GM19099 (cell line): ENCODE measurements around the gene MDM4.

Experiments used
- POLR2A ChIP-seq: IDR thresholded peaks from 3 replicates; pipeline ENCODE4 v1.6.1; 2011; ENCODE audit warnings: low read depth; ENCODE audit not compliant: insufficient read length; ENCODE audit errors: extremely low read depth

The MDM4 gene, protein sequence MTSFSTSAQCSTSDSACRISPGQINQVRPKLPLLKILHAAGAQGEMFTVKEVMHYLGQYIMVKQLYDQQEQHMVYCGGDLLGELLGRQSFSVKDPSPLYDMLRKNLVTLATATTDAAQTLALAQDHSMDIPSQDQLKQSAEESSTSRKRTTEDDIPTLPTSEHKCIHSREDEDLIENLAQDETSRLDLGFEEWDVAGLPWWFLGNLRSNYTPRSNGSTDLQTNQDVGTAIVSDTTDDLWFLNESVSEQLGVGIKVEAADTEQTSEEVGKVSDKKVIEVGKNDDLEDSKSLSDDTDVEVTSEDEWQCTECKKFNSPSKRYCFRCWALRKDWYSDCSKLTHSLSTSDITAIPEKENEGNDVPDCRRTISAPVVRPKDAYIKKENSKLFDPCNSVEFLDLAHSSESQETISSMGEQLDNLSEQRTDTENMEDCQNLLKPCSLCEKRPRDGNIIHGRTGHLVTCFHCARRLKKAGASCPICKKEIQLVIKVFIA

GRCh38 chr1:204516180-204516879, at the start of gene MDM4:
Gene MDM4 (plus strand): TSS chr1:204516406. CDS start chr1:204525519, 9,113 bp downstream.
- TF ChIP-seq POLR2A: peak; percentile 55

GRCh38 chr1:204466416-204467405, 49.5 kb upstream of the MDM4 start:
- no peak for TF ChIP-seq POLR2A

GRCh38 chr1:204468206-204468605, 48.0 kb upstream of the MDM4 start:
- no peak for TF ChIP-seq POLR2A

- TF ChIP-seq POLR2A: no peak
Observed at GRCh38 chr1:204468766-204469302, 47.4 kb upstream of the MDM4 start.

- TF ChIP-seq POLR2A: no peak
Observed at GRCh38 chr1:204469304-204469703, 46.9 kb upstream of the MDM4 start.

GRCh38 chr1:204471687-204472086, 44.5 kb upstream of the MDM4 start:
- no peak for TF ChIP-seq POLR2A

DNA sequence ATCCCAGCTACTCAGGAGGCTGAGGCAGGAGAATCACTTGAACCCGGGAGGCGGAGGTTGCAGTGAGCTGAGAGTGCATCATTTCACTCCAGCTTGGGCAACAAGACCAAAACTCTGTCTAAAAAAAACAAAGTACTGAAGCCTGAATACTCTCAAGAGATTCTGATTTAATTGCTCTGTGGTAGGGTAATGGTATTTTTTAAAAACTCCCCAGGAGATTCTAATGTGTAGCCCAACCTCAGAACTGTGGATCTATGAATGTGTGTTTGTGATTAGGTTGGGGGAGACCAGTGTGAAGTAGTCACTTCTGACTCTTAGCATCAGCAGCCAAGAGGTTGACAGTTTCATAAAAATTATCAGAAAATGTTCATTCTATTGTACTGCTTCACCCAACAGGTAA, 43.5 kb upstream of the MDM4 start:
- TF ChIP-seq POLR2A: no peak

GRCh38 chr1:204473400-204473965, 42.7 kb upstream of the MDM4 start:
- no peak for TF ChIP-seq POLR2A

- TF ChIP-seq POLR2A: no peak
Observed at GRCh38 chr1:204475656-204476432, 40.4 kb upstream of the MDM4 start.

DNA sequence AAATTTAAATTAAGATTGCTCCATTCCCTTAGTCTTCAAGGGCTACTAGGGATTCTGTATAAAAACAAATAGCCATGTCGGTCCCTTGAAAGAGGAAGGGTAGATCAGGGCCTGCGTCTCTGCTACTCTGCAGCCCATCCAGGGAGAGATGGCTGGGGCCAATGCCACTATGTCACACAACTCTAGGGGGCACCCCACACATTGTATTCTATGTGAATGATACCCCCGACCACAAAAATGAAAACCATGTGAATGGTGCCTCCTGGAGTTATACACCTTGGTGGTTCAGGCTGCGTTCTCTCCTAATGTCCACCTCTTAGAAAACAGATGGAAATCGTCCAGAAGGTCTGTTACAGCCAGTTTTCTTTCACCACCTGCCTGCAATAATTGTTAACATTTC, 39.6 kb upstream of the MDM4 start:
- no peak for TF ChIP-seq POLR2A

DNA sequence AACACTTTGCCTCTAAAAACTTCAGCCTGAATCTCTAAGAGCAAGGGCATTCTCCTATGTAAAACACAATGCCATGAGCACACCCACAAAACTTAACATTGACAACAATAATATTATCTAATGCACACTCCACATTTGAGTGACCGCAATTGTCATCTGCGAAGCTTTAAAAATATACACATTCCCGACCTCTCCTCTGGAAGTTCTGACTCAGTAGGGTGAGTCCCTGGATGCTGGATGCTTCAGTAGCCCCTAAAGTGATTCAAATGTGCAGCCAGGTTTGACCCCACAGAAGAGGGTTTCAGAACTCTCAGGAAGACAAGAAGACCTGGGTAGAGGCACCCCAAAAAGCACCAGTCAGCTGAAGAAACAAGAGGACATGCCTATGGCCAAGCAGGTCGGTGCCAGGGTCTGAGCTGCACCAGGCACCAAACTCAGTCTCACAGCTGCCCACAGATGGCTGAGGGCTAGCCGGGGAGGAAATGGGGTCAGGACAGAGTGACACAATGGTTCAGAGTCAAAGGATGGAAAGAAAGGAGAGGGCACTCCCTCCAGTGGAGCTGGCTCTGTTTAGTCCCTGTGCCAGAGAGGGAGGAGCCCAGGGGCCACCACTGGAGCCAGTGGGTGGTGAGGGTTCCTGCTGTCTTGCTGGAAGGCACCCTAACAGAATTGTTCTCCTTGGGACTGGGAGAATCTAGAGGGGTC, 39.0 kb upstream of the MDM4 start:
- no peak for TF ChIP-seq POLR2A

GRCh38 chr1:204478172-204478899, 37.9 kb upstream of the MDM4 start:
- no peak for TF ChIP-seq POLR2A
